Endodermal cell (in vitro differentiated cells): ENCODE measurements around the gene SPATA2L. TPM values are rescaled to one million over a fixed set of nuclear protein-coding genes. Genes with fewer than 3 reads are reported as not detected.
A peak's percentile ranks its signal among the peaks of the same experiment; 100 is the strongest.
"Not testable (repeated sequence)": the region's sequence is repeated elsewhere in the genome, so short reads cannot be mapped to it uniquely, and the experiment has no call there.

ENCODE experiments used
- DNase-seq: peaks from one replicate; pipeline ENCODE4 v3.0.0-alpha.2; 2017
- H3K27ac ChIP-seq: 2 replicates; pipeline ENCODE4 v1.5.1; 2013; ENCODE audit warnings: mild to moderate bottlenecking, low read depth, low read length, moderate library complexity
- H3K27me3 ChIP-seq: 2 replicates; pipeline ENCODE4 v1.6.1; 2013; ENCODE audit warnings: mild to moderate bottlenecking, low read length, moderate library complexity; ENCODE audit not compliant: insufficient read depth, control insufficient read depth, poor library complexity, severe bottlenecking
- H3K36me3 ChIP-seq: 2 replicates; pipeline ENCODE4 v1.7.0; 2013; ENCODE audit warnings: mild to moderate bottlenecking, low read length, moderate library complexity; ENCODE audit not compliant: control insufficient read depth, insufficient read depth
- H3K4me1 ChIP-seq: one replicate; pipeline ENCODE4 v1.7.0; 2013; ENCODE audit warnings: low read length; ENCODE audit not compliant: control insufficient read depth, insufficient read depth
- H3K4me3 ChIP-seq: 2 replicates; pipeline ENCODE4 v1.5.1; 2013; ENCODE audit warnings: mild to moderate bottlenecking, low read length, moderate library complexity
- H3K9ac ChIP-seq: 2 replicates; pipeline ENCODE4 v1.6.1; 2013; ENCODE audit warnings: mild to moderate bottlenecking, low read length, moderate library complexity; ENCODE audit not compliant: poor library complexity, severe bottlenecking; ENCODE audit errors: extremely low read depth
- H3K9me3 ChIP-seq: 2 replicates; pipeline ENCODE4 v1.6.1; 2013; ENCODE audit warnings: mild to moderate bottlenecking, low read length, moderate library complexity; ENCODE audit not compliant: control insufficient read depth
- H3K27ac Mint-ChIP-seq: 2 replicates; pipeline ENCODE4 v1.8.0; 2020; ENCODE audit warnings: mixed read lengths
- H3K27me3 Mint-ChIP-seq: 2 replicates; pipeline ENCODE4 v1.8.0; 2021; ENCODE audit warnings: mild to moderate bottlenecking, mixed read lengths; ENCODE audit not compliant: insufficient read depth
- H3K36me3 Mint-ChIP-seq: 2 replicates; pipeline ENCODE4 v1.8.0; 2020; ENCODE audit warnings: low read depth, mixed read lengths
- H3K4me1 Mint-ChIP-seq: 2 replicates; pipeline ENCODE4 v1.8.0; 2020; ENCODE audit warnings: mixed read lengths
- H3K4me3 Mint-ChIP-seq: 2 replicates; pipeline ENCODE4 v1.8.0; 2020; ENCODE audit warnings: mild to moderate bottlenecking, moderate library complexity, mixed read lengths
- H3K9me3 Mint-ChIP-seq: 2 replicates; pipeline ENCODE4 v1.8.0; 2020; ENCODE audit warnings: mild to moderate bottlenecking, mixed read lengths
- WGBS, 2 experiments: methylation state at CpG; one replicate each; pipeline versions ENCODE4 v1.1.5 to v1.1.7; 2013; ENCODE audit warnings: missing lambda C conversion rate in 2 of 2, mixed read lengths in 1 of 2; ENCODE audit not compliant: insufficient coverage in 1 of 2, insufficient read length in 1 of 2; 5-methylcytosine and 5-hydroxymethylcytosine counted together
- total RNA-seq, 2 donors: library from RNA; stranded (reverse); fragmentation: NEBNext Ultra II Directional in 1 of 2; extraction: Animal tissue kit (Norgen Biotek cat#: 25700) in 1 of 2; gene quantifications; 2 replicates in 1 of 2; 3 replicates in 1 of 2; pipeline ENCODE4 v1.2.1, GENCODE V29; 2021
- TF ChIP-seq, protein P1 (sequence below): fragments of 200-600 bp; sonication (generic); conservative IDR thresholded peaks from 2 replicates; pipeline ENCODE4 v1.5.0; 2021; ENCODE audit warnings: antibody characterized with exemption, mild to moderate bottlenecking

The SPATA2L gene
- total RNA-seq, 2 donors from 2014 or later: 22.9 to 28.8 TPM

DNA sequence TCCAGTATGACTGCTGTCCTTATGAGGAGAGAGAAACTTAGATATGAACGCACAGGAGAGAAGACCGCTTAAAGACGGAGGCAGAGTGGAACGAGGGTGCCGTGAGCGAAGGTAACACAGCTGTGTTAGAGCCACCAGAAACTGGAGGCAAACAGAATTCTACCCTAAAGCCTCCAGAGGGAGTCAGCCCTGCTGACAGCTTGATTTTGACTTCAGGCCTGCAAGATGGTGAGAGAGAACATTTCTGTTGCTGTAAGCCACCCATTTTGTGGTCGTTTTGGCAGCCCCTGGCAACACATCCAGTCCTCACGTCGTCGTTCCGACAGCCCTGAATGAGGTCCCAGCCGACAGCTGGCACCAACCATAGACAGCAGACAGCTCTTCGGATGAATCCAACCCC is 2.8 kb upstream of the SPATA2L start:
- Histone ChIP-seq H3K27me3 (no peaks in the 10 kb centered on the region), H3K4me1 (peaks cover 7% of the 10 kb centered on the region), H3K9me3 (no peaks in the 10 kb centered on the region), H3K27ac (no peak overlapping the region), H3K36me3 (peaks cover 2% of the 10 kb centered on the region), H3K4me3 (no peak overlapping the region), H3K9ac (no peak overlapping the region)
- TF ChIP-seq, protein P1, sequence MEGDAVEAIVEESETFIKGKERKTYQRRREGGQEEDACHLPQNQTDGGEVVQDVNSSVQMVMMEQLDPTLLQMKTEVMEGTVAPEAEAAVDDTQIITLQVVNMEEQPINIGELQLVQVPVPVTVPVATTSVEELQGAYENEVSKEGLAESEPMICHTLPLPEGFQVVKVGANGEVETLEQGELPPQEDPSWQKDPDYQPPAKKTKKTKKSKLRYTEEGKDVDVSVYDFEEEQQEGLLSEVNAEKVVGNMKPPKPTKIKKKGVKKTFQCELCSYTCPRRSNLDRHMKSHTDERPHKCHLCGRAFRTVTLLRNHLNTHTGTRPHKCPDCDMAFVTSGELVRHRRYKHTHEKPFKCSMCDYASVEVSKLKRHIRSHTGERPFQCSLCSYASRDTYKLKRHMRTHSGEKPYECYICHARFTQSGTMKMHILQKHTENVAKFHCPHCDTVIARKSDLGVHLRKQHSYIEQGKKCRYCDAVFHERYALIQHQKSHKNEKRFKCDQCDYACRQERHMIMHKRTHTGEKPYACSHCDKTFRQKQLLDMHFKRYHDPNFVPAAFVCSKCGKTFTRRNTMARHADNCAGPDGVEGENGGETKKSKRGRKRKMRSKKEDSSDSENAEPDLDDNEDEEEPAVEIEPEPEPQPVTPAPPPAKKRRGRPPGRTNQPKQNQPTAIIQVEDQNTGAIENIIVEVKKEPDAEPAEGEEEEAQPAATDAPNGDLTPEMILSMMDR: peak; percentile 29
- H3K9me3 Mint-ChIP-seq: no peaks in the 10 kb centered on the region
- H3K4me3 Mint-ChIP-seq: no peak overlapping the region
- peak; percentile 52 for DNase-seq
- H3K4me1 Mint-ChIP-seq: peaks cover 7% of the 10 kb centered on the region
- H3K27ac Mint-ChIP-seq: no peak overlapping the region
- peaks cover 6% of the 10 kb centered on the region for H3K36me3 Mint-ChIP-seq
- H3K27me3 Mint-ChIP-seq: peaks cover 8% of the 10 kb centered on the region
- WGBS, 2 experiments: 86 to 92% methylated on average over 10 to 13 of the region's 13 CpGs

DNA sequence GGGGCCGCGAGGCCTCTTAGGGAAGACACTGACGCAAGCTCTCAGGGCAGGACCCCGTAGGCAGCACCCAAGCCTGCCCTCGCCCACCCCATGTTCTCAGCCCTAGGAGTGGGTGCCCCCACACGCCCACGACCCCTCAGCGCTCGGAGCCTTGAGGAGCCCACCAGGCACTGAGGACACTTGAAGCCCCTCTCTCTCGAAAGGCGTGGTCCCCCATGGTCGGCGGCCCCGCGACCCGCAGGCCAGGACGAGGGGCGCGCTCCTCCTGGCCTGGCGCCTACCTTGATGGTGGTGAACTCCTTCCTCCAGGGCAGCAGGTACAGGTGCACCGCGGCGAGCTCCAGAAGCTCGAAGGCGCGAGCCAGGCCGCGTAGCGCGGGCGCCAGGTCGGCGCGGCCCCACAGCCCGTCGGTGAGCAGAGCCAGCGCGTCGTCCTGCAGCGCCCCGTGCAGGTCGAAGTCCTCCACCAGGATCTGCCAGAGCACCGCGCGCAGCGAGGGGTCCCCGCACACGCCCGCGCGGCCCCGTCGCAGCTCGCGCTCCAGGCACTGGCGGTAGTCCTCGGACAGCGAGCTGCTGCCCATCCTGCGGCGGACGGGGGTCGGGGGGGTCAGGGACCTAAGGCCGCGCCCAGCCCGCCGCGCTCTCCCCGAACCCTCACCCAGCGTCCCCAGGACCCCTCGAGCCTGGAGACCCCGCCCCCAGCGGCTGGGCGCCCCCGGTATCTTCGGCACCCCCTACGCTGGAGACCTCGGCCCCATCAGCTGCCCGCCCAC is 668 bp downstream of the SPATA2L start:
- Histone ChIP-seq H3K4me1 (peaks cover 4% of the 10 kb centered on the region), H3K9ac (peak overlapping the region; percentile 86), H3K27me3 (no peaks in the 10 kb centered on the region), H3K27ac (peak overlapping the region; percentile 18), H3K4me3 (peak overlapping the region; percentile 81), H3K36me3 (peaks cover 13% of the 10 kb centered on the region), H3K9me3 (no peaks in the 10 kb centered on the region)
- Mint-ChIP-seq H3K27ac (peak overlapping the region; percentile 93), H3K4me1 (peaks cover 4% of the 10 kb centered on the region), H3K4me3 (peak overlapping the region; percentile 69), H3K36me3 (peaks cover 13% of the 10 kb centered on the region), H3K9me3 (no peaks in the 10 kb centered on the region), H3K27me3 (peaks cover 8% of the 10 kb centered on the region)
- DNase-seq: peak; percentile 88
- 3 to 4% methylated on average over 24 to 78 of the region's 78 CpGs for WGBS, 2 experiments
- TF ChIP-seq, protein P1: peak; percentile 46

DNA sequence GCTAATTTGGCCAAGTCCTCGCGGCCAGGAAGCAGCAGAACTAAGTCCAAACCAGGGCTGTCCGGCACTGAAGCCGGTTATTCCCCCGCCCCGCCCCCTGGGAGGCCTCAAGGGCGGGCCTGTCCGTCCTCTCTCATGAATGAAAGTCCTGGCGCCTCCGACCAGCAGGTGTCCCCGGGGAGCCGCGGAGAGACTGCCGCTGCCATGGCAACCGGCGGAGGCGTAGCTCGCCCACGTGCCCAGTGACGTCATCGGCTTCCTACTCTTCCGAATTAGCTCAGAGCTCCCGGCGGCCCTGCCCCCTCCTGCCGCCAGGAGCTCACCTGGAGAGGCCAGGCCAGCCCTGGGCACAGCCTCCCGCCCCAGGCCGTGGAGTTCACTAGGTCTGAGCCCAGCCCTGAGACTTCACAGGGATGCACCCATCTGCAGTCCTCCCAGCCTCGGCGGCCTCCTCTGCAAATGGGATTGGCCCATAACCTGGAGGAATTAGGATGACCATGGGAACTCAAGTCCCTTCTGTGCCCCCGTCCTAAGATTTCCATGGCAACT is 1.3 kb downstream of the SPATA2L start:
- Mint-ChIP-seq H3K4me3 (peak overlapping the region; percentile 69), H3K27ac (peak overlapping the region; percentile 93)

DNA sequence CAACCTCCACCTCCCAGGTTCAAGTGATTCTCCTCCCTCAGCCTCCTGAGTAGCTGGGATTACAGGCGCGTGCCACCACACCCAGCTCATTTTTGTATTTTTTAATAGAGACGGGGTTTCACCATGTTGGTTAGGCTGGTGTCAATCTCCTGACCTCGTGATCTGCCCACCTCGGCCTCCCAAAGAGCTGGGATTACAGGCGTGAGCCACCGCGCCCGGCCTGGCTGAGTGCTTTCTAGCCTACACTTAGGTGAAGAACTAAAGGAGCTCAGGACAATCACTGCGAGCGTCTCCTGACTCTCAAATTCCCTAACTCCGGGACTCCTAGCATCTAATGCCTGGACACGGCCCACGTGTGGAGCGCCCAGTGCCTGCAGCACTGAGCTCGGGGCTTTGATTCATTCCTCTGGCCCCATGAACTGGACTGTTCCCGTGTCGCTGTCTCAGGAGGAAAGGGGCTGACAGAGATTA is 1.8 kb downstream of the SPATA2L start:
- peak overlapping the region; percentile 13 for H3K27ac ChIP-seq
- WGBS, 2 experiments: 70 to 79% methylated on average over 13 to 18 of the region's 18 CpGs
- H3K4me1 ChIP-seq, H3K9me3 Mint-ChIP-seq, H3K9me3 ChIP-seq, H3K4me1 Mint-ChIP-seq, H3K27me3 Mint-ChIP-seq, DNase-seq, H3K27me3 ChIP-seq: not testable (repeated sequence)
- Mint-ChIP-seq H3K27ac (peak overlapping the region; percentile 82), H3K4me3 (peak overlapping the region; percentile 69), H3K36me3 (peaks cover 16% of the 10 kb centered on the region)
- peak overlapping the region; percentile 30 for H3K9ac ChIP-seq
- peaks cover 13% of the 10 kb centered on the region for H3K36me3 ChIP-seq
- peak overlapping the region; percentile 71 for H3K4me3 ChIP-seq

More for the DNA sequence above, 1.3 kb downstream of the SPATA2L start:
- no peaks in the 10 kb centered on the region for H3K9me3 Mint-ChIP-seq
- Histone ChIP-seq H3K27ac (peak overlapping the region; percentile 13), H3K36me3 (peaks cover 13% of the 10 kb centered on the region), H3K4me1 (peaks cover 4% of the 10 kb centered on the region), H3K27me3 (no peaks in the 10 kb centered on the region), H3K9ac (peak overlapping the region; percentile 86), H3K4me3 (peak overlapping the region; percentile 81), H3K9me3 (no peaks in the 10 kb centered on the region)
- 1 to 3% methylated on average over 18 to 30 of the region's 30 CpGs for WGBS, 2 experiments
- TF ChIP-seq, protein P1: peak; percentile 76
- H3K4me1 Mint-ChIP-seq: peaks cover 4% of the 10 kb centered on the region
- H3K27me3 Mint-ChIP-seq: peaks cover 6% of the 10 kb centered on the region
- DNase-seq: peak; percentile 100
- peaks cover 13% of the 10 kb centered on the region for H3K36me3 Mint-ChIP-seq

DNA sequence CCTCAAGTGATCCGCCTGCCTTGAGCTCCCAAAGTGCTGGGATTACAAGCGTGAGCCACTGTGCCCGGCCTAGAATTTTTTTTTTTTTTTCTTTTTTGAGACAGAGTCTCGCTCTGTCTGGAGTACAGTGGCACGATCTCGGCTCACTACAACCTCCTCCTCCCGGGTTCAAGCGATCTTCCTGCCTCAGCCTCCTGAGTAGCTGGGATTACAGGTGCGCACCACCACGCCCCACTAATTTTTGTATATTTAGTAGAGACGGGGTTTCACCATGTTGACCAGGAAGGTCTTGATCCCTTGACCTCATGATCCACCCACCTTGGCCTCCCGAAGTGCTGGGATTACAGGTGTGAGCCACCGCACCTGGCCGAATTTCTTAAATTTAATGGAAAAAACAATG is 2.8 kb downstream of the SPATA2L start:
- H3K4me3 Mint-ChIP-seq, H3K4me3 ChIP-seq, DNase-seq, H3K9me3 ChIP-seq, H3K9ac ChIP-seq, H3K27me3 Mint-ChIP-seq, H3K4me1 ChIP-seq, H3K4me1 Mint-ChIP-seq, H3K27ac ChIP-seq, H3K27ac Mint-ChIP-seq, H3K27me3 ChIP-seq, H3K9me3 Mint-ChIP-seq: not testable (repeated sequence)
- peaks cover 13% of the 10 kb centered on the region for H3K36me3 ChIP-seq
- WGBS, 2 experiments: 96% methylated on average over 7 to 14 of the region's 14 CpGs
- peaks cover 19% of the 10 kb centered on the region for H3K36me3 Mint-ChIP-seq
